HG03565 (cell line): ENCODE data around the gene SMURF1.

Experiments used
- ATAC-seq: cut with Tn5 transposase; IDR thresholded peaks from one replicate; pipeline ENCODE4 v1.9.1; 2021; ENCODE audit warnings: mild to moderate bottlenecking, moderate library complexity; ENCODE audit not compliant: unreplicated experiment

SMURF1 gene

DNA sequence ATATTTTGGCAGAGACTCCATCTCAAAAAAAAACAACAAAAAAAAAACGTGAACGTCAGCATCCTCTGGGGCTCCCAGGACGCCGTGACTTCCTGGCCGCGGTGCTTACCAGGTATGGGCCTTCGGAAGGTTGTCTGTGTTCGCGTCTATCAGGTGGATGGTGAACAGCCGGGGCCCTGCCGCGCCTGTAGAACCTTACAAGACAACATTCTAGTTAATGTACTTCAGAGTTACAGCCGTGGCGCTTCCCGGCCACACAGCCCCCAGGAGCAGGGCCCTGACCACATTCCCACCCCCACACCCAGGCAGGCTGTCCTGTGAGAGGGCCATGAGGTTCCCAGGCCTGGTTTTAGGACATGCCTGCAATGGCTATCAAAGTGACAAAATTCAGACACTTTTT, 111.0 kb downstream of the SMURF1 start:
- no peak for ATAC-seq

DNA sequence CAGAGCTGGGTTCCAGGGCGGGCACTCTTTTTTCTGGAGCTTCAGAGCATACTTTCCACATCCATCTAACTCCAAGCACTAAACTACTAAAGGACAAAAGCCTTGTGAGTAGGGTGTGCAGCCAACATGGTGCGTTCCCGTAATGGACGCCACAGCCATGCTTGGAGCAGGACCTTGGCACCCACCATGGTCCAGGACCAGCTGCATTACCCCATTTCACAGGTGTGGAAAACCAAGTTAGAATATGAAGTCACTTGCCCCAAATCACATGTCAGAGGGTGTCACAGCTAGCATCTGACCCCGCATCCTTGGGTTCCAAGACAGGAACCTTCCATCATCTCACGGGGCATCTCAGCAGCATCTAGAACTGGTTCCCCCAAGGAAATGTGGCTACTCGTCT, 112.4 kb downstream of the SMURF1 start:
- ATAC-seq: no peak

DNA sequence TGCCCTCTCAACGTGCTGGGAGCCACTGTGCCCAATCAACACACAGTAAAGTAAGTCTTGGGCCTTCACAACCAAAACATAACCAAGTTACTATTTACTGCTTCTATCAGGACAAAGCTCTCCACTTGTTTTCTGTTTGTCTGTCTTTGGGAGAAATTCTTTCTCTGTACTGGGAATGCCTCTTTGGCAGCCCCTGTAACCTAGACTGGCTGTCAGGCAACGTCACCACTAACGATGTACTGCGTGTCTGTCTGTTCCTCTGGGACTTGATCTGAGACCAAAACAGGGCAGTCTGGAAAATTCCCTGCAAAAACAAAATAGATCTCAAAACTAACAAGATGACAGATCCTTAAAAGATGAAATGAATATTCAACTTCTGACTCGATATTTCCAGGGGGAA, 113.0 kb downstream of the SMURF1 start:
- ATAC-seq: no peak

DNA sequence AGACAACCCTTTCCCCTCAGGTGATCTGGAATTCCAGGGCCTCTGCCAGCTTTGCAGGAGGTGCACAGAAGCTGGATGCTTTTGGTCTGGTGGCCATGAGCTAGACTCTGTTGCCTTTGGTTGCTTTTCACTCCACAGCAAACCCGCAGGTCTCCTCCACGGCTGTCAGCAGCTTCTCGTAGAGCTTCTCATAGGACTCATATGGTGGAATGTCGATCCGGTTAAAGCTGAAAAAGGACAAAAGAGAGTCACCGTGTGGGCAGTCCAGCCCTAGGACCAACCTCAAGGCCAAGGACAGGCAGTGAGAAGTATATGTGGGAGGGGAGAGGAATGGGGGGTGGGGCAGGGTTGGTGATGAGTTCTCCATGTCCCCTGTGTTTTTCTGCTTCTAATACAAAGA, 113.5 kb downstream of the SMURF1 start:
- no peak for ATAC-seq

DNA sequence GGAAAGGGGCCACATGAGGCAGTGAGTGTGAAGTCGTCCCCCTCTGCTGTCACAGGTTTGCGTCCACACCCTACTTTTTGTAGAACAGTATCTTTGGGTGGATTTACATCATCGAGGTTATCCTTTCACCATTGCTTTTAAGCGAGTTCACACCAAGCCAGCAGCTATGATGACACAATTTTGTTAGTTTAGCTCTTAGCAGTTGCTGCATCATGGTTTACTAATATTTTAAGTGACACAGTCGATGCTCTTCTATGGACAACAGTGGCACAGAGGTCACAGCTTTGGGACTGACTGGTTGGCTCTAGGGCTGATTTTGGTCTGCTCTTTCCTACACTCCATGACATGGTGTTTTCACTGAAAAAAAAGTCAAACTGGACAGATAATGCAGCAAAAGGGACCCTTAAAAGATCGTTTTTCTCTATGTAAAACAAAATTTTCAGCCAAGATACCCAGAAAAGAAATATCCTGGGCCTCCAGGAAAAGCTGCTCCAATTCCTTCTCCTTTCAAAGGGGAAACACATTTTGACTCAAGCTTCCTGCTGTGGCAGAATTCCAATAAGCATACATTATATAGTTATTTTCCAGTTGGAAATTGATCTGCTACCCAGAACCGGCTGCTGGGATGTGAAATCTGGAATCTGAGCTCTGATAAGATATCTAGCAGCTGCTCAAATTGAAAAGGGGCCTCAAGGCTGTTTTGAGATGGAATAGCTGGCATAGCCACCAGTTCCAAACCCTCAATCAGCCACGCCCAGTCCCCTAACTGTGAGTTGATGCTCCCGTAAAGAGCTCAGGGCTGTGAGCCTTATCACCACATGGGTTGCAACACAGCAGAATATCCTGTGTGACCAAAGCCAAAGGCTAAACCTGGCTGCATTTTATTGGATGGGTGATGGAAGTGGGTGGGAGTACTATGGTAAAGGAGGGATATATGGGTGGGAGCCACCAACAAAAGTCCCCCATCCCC, 114.2 kb downstream of the SMURF1 start:
- no peak for ATAC-seq

DNA sequence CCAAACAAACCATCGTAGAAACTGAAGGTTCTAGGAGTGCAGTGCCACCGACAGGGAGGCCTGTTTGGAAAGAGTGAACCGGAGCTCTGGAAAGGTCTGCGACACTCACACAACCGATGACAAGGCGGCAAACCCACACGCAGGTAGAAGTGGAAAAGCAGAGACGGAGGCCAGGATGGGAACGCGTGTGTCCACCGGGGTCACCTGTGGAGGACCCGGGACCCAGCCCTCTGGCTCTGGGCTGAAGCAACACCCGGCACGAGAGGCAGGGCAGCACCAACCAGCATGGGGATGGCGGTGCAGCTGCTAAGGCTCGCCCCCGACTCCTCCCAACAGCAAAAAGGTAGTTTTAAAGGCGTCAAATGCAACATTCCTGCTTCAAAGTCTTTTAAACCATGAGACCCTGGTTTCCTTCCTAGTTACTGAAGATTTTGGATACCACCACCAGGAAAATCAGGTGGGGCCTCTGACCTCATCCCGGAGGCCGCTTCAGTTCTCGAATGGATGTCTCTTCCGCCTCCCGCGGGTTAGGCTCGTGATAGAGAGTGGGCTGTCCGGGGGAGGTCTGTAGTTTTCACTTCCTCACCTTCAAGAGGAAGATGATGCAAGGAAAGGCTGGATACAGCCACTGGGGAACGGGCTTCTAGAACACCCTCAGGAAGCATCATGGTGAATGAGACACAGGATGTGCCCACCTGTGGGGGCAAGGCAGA, 115.5 kb downstream of the SMURF1 start:
- no peak for ATAC-seq

DNA sequence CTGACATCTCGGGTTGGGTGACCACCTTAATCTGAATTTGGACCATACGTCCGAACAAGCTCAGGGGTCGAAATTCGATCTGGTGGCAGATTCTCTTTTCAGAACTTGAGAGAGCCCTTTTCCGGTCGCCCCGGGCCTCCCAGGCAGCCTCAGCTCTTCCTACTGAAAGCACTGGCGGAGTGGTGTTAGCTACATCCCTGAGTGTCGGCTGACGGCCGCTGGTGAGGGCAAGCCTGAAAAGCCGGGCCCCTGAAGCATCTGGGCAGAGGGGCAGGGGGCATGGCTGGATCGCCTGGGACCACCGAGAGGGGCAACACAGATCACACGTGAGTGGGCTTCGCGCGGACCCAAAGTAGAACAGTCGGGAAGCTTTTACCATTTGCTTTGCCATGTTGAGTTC, 116.1 kb downstream of the SMURF1 start:
- ATAC-seq: no peak

DNA sequence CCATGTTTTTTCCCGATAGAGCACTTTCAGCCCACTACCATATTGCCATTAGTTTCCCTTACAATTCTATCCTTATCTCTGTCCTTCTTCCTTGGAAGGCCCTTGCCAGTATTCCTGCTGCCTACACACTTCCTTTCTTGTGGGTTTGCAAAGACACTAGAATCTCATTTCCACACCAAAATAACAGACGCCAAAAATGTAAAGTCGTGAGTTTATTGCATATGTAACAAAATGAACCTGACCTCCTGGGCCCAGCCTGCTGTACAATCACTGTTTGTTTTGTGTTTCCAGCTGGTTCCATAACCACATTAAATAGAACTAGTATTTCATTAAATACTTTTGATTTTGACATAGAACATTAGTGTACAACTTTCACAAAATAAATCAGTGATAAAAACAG, 116.7 kb downstream of the SMURF1 start:
- no peak for ATAC-seq

DNA sequence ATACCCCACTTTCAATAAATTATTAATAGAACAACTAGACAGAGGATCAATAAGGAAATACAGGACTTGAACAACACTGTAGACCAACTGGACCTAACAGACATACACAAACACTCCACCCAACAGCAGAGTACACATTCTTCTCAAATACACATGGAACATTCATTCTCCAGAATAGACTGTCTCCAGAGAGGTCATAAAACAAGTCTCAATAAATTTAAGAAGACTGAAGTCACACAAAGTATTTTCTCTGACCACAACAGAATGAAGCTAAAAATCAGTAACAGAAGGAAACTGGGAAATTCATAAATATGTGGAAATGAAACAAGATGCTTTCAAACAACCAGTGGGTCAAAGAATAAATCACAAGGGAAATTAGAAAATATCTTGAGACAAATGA, 119.8 kb downstream of the SMURF1 start:
- no peak for ATAC-seq

DNA sequence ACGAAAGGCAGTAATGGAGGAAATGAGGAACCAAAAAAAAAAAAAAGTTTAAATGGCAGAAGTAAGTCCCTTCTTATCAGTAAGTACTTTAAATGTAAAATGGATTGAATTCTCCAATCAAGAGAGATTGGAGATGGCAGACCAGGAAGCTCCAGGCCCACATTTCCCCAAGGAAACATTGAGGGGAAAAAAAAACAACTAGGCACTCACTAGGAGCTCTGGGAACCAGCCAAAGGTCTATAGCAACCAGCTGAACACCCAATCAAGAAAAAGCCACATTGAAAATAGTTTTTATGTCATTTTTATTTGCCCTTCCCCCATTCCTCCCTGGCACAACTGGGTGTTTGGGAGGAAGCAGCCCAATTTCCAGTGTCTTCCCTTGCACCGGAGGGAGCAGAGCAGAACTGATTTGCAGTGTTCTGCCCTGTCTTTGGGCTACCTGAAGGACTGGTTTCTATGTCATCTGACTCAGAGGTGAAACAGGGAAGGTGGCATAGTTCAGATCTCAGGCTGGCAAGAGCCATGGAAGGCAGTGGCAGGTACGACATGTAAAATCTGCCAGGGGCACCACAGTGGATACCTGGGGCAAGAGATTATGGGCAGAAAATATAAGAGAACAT, 121.9 kb downstream of the SMURF1 start:
- ATAC-seq: no peak

DNA sequence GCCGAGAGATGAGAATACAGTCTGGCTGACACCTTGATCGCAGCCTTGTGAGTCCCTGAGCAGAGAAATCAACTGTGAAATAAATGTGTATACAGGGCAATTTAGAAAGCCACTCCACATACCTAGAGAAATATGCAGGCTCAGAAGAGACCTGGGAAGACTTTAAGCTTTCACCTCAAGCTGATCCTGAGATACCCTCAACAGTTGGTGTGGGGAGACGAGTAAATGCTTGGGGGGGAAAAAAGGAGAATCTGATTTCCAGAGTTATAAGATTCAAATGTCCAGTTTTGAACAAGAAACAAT, 123.5 kb downstream of the SMURF1 start:
- no peak for ATAC-seq

DNA sequence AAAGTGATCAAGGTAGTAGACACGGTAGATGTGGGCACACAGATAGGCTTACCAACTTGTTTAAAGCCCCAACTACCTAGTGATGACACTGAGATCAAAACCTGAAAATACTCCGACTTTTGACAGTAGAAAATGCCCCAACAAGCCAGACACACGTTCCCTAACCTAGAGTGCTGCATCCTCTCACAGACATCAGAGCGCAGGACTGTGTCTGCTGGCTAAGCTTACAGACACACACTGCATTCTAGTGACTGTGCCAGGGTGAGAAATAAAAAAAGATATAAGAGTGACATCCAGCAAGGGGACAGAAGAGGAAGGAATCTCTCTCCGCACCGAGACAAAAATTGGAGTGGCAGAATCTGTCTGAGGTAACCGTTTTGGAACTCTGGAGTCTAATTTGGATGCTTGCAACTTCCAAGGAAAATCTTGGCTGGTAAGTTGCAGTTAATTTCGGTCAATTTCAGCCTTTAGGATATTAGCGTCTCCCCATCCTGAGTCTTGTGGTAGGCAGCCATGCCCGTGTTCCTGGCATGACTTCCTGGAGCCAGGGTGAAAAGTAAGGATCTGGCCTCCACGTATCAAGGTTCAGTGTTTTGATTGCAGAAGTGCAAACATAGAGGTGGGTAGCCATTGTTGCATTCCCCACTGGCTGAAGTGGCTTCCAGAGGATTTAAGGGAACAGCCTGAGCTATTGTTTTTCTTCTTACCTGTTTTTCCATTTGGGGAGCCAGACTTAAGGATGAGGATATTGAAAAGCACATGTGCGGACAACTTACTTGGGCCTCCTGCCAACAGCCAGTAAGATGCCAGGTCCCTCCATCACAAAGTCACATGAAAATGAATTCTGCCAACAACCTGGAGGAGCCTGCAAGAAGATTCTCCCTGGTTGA, 124.1 kb downstream of the SMURF1 start:
- ATAC-seq: no peak

DNA sequence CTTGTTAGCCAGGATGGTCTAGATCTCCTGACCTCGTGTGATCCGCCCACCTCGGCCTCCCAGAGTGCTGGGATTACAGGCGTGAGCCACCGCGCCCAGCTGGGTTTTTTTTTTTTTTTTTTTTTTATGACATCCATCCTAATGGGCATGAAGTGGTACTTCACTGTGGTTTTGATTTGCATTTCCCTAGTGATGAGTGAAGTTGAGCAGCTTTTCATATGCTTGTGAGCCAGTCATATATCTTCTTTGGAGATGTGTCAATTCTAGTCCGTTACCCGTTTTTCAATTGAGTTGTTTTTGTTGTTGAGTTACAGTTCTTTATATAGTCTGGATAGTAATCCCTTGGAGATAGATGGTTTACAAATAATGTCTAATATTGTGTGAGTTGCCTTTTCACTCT, 127.7 kb downstream of the SMURF1 start:
- no peak for ATAC-seq

DNA sequence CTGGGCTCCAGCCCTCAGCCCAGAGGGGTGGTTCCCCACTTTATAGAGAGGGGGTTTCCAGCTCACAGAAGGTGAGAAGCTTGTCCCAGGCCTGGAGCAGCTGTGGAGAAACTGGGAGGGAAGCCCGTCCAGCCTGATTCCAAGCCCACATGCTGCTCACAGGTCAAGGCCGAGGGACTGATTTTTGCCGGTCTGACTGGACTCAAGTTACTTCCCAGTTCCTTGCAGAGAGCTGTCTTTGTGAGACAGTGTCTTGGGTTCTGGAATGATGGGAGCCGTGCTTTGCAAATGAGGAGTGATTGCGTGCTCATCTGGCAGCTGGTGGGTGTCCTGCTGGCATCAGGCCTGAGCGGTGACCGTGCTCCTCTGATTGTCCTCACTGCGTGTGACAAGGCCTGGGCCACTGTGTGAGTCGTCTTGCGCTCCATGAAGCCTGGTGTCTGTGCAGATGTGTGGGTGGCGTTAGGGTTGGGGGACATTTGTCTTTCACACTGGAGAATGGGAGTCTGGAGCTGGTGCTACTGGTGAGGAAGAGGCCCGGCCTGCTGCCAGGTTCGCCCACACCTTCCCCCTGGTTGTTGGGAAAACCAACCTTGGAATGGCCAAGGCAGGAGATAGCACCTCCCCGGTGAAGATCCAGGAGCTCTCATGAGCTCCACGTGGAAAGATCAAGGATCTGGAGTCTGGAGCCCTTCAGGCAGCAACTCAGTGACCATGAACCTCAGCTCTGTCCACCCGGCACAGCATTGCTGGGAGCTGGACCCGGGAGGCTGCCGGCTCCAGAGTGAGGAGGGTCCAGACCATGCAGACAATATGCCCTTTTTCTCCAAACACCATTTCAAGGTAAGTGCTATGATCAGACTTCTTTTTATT, 129.6 kb downstream of the SMURF1 start:
- ATAC-seq: no peak

DNA sequence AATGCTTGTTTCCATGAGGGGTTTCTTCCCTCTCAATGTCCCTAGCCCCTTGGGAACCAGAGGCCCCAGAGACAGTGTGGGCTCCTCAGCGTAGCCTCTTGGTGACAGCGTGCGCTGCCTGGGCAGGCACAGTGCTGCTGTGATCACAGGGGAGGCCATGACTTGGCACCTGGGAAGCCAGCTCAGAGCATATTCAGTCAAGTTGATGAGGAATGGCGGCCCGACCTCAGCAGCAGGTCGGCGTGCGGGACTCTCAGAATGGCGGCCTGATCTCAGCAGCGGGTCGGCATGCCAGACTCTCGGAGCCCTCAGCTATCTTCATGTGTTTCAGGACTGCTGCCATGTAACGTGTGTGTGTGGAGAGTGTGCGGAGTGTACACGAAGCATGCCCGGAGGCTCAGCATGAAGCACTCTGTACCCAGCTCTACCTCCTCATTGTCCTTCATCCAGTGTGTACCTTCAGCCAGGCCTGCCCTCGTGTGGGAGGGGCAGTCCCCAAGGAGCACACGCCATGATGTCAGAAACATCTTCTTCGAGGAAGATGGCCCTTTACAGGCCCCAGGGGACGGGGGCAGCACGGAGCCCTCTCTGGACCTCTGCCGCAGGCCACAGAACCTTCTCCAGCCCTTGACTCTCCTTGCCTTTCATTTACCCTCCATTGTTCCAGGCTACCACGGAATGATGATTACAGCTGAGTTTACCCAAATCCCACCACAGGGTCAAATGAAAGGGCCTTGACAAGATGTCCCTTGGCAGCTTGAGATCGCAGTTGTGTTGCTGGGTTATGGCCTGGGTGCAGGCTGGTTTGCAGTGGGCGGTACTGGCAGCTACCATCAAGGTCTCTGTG, 130.4 kb downstream of the SMURF1 start:
- no peak for ATAC-seq

DNA sequence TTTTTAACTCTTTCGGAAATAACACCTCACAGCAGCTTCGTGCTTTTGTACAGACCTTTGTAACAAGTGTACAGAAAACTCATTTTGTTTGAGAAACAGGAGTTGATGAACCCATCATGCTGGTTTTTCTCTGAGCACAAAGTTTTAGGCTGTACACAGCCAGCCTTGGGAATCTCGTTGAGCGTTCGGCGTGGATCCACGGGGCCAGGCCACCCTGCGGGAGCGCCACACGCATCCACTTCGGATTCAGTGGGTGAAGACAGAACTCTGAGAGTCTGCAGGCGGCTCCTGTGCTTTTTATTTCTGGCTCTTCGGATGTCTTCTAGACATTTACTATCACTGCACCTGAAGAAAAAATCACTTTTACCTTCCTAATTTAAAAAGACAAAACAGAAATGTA, 131.2 kb downstream of the SMURF1 start:
- ATAC-seq: no peak

DNA sequence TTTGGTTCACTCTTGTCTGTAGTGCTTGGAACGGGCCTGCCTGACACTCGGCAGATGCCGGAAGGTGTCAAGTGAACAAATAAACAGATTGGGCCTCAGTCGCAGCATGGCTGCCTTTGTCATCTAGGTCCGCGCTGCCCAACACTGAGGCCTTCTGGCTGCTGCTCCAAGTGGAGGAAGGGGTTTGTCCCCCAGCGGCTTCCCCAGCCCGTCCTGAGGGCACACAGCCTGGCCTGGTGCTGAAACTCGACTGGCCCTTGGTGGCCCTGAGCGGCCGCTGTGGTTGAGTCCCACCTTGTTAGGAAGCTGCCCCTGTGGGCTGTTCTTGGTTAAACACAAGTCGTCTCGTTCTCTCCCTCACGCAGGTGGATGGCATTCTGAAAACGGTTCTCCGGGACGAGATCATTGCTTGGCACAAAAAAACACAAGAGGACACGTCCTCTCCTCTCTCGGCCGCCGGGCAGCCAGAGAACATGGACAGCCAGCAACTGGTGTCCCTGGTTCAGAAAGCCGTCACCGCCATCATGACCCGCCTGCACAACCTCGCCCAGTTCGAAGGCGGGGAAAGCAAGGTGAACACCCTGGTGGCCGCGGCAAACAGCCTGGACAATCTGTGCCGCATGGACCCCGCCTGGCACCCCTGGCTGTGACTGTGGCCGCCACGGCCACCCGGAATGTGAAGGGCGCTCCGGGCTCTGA, 132.1 kb downstream of the SMURF1 start:
- ATAC-seq: no peak

DNA sequence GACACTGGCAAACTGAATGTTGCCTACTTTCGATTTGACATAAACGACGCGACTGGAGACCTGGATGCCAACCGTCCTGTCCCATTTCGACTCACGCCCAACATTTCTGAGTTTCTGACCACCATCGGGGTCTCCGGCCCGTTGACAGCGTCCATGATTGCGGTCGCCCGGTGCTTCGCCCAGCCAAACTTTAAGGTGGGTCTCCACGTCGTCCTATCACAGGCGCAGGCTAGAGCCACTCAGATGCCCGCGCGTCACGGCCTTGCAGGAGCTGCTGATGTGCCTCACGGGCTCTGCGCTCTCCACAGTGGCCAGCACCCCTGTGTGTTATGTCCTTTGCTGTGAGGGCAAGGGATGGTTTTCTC, 132.6 kb downstream of the SMURF1 start:
- no peak for ATAC-seq

DNA sequence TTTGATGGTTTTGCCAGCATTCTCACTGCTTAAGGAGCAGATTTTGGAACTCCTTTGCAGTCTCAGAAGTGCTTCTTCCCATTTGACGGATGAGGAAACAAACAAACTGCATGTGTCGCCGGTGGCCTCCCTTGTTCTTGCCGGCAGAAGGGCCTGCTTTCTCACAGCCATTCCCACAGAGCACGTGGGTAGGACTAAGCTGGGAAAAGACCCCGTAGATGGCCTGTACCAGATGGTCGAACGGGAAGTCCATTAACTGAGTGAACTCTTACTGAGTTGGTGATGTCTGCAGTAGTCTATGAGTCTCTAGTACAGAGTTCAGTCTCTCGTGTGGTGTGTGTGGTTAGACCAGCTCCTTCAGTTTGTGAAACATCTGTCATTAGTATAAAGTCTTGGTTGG, 133.6 kb downstream of the SMURF1 start:
- no peak for ATAC-seq
